A204.1 (cell line): ENCODE data around the gene SVOP.
"Not testable (repeated sequence)": the region's sequence is repeated elsewhere in the genome, so short reads cannot be mapped to it uniquely, and the experiment has no call there.

ENCODE experiments used
- FAIRE-seq: peaks from 2 replicates; lab custom pipeline; 2012; peaks lifted over from hg19 to GRCh38; lab: Jason Lieb, UNC

The SVOP gene

GRCh38 chr12:109020796-109021380 lies at the start of gene SVOP:
TSS of gene SVOP (minus strand) at chr12:109021068. CDS start at chr12:109020868, 200 bp downstream.
- FAIRE-seq: no peak

GRCh38 chr12:109069307-109070271 lies 48.7 kb upstream of the SVOP start:
- FAIRE-seq: no peak

DNA sequence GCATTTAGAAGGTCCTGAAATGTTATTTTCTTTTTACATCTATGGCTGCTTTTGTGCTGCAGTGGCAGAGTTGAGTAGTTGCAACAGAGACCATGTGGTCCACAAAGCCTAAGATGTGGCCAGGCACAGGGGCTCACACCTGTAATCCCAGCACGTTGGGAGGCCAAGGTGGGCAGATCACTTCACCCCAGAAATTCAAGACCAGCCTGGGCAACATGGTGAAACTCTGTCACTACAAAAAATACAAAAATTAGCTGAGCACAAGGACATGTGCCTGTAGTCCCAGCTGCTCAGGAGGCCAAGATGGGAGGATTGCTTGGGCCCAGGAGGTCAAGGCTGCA lies 45.0 kb upstream of the SVOP start:
- no peak for FAIRE-seq

DNA sequence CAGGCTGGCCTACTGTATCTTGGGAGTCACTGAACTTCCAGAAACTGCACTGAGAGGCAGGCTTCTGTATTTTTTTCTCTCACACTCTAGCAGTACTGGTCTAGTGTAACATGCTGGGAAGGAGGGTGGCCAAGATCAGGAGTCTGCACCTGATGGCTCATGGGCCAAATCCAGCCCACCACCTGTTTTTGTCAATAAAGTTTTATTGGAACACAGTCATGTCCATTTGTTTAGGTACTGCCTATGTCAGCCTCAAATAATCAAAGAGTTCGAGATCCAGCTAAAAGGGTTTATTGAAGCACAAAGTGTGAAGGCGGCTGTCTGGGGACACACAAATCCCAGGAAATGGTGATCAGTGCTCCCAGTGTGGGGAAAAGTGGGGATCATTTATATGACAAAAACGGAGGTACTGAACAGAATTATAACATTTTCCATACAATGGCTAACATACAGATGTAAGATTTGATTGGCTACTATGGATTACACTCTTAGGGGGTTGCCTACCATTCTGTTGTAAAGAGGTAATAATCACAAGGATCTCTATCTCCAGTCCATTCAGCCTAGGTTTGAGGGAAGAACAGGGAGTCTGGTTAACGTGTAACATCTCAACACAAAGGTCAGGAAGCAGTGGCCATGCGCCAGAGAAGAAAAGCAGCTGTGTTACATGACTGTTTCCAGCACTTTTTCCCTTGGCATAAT lies 44.4 kb upstream of the SVOP start:
- no peak for FAIRE-seq

DNA sequence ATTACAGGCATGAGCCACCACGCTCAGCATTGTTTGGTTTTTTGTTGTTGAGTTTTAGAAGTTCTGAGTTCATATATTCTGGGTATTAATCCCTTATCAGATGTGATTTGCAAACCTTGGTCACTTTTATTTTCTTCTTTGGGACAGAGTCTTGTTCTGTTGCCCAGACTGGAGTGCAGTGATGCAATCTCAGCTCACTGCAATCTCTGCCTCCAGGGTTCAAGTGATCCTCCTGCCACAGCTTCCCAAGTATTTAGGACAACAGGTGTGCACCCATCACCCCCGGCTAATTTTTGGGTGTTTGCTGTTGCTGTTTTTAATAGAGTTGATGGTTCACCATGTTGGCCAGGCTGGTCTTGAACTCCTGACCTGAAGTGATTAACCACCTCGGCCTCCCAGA lies 43.3 kb upstream of the SVOP start:
- FAIRE-seq: no peak

- no peak for FAIRE-seq
These were observed 37.9 kb upstream of the SVOP start for GRCh38 chr12:109058773-109059172.

GRCh38 chr12:109057376-109057775 lies 36.5 kb upstream of the SVOP start:
- no peak for FAIRE-seq

DNA sequence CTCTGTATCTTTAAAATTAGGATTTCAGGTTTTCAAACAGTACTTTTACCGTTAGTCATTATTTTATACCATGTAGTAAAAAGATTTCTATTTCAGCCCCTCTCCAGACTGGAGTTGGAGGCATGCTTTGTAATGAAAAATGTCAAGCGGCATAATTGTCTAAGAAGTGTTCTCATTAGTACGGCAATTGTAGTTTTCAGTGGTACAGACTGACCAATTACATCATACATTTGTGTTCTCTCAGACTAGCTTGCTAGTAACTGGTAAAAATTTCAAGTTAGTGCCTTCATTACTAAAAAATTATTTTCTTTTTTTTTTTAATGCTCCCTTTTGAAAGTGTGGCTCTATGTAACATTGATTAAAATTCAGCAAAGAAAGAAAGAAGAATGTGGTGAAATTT lies 36.0 kb upstream of the SVOP start:
- FAIRE-seq: no peak

- FAIRE-seq: no peak
These were observed 33.7 kb upstream of the SVOP start for GRCh38 chr12:109054520-109054919.

DNA sequence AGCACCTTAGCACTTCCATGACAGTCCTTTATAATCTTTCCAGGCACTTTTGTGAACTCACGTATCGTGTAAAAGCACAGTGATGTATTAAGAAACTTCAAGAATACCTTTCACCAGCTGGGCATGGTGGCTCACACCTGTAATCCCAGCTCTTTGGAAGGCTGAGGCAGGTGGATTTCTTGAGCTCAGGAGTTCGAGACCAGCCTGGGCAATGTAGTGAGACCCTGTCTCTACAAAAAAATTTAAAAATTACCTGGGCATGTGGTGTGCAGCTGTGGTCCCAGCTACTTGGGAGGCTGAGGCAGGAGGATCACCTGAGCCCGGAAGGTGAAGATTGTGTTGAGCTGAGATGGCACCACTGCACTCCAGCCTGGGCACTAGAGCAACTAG lies 33.3 kb upstream of the SVOP start:
- FAIRE-seq: not testable (repeated sequence)

DNA sequence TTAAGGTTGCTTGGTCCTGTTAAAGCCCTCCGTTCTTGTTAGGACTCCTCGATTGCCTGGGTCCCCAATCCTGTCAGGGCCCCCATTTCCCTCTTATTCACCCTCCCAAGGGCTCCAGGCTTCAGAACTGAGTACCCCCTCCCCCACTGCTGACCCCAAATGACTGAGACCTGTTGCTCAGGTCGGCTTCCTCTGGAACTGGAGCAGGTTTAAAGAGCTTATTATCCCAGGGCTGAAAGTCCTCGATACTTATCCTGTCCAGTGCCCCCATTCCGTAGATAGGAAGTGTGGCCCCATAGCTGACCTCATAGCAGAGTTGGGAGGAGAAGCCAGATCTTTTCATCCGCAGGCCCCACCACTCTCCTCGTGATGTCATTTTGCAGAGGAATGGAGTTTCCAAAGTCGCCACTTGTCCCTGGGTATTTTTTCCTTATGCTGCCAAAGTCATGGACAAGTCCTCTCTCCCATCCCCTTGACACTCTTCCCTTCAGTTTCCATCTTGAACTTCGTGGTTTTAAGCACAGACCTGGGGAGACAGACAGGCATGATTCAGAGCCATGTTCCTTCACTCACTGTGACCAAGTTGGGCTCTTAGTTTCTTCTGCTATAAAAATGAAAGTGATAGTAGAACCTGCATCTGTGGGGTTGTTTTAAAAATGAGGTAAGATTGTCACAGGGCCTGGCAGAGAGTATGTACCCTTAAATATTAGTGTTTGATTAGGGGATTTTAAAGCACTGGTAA lies 32.7 kb upstream of the SVOP start:
- no peak for FAIRE-seq

- FAIRE-seq: no peak
These were observed 31.8 kb upstream of the SVOP start, which contains the start of gene USP30 for GRCh38 chr12:109052414-109053323. TSS of gene USP30 (plus strand) at chr12:109052576. CDS start at chr12:109052679, 103 bp downstream.

DNA sequence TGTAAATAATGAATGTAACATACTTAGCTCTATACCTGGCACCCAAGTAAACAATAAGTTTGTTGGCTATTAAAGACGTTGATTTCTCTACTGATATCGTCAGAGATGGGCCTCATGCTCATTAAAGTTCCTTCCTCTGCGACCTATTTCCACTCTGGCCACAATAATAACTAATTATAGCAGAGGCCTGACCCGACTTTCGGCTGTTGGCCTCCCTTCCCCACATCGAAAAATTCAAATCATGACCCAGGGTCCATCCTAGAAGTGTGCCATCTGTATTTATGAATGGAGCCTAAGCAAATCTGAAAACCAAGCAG lies 31.2 kb upstream of the SVOP start:
- no peak for FAIRE-seq

- not testable (repeated sequence) for FAIRE-seq
These were observed 28.9 kb upstream of the SVOP start for GRCh38 chr12:109049794-109050193.

- FAIRE-seq: not testable (repeated sequence)
These were observed 27.8 kb upstream of the SVOP start for GRCh38 chr12:109048706-109049105.

- no peak for FAIRE-seq
These were observed 26.4 kb upstream of the SVOP start for GRCh38 chr12:109047081-109047805.

DNA sequence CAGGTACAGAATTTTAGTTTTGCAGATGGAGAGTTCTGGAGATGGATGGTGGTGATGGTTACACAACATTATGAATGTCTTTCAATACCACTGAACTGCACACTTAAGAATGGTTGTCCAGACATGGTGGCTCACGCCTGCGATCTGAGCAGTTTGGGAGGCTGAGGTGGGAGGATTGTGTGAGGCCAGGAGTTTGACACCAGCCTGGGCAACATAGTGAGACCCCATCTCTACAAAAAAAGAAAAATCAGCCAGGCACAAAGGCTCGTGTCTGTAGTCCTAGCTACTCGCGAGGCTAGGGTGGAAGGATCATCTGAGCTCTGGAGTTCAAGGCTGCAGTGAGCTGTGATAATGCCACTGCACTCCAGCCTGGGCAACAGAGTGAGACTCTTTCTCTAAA lies 23.4 kb upstream of the SVOP start:
- no peak for FAIRE-seq

DNA sequence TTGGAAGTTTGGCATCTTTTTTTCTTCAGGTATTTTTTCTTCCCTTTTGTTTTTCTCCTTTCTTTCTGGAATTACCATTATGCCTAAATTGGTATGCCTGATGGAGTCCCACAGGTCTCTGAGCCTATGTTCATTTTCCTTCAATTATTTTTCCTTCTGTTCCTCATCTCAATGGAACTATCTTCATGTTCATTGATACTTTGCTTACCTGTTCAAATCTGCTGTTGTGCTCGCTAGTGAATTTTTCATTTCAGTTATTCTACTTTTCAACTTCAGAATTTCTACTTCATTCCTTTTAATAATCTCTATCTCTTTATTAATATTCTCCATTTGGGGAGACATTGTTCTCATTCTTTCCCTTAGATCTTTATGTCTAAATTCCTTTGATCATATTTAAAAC lies 16.1 kb upstream of the SVOP start:
- FAIRE-seq: no peak

- no peak for FAIRE-seq
These were observed 12.7 kb upstream of the SVOP start for GRCh38 chr12:109033239-109034196.

DNA sequence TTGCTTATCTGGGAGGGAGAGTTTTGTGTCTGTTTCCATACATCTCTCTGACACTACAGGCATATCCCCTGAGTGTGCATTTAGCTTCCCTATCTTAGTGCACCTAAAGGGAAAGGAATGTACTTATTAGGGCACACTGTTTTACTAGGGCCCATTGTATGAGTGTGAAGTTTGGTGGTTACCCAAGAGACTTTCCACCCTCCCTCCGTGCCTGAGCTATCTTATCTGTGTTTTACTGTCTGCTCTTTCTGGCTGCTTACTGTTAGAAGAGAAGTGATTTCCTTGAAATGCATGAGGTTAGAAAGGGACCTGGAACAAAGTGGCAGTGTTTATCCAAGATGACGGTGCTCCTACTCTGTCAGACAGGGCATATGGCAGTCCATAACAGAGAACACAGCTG lies 8.5 kb upstream of the SVOP start:
- no peak for FAIRE-seq
